ENCODE results near the gene VEZT. TPM values are rescaled to one million over a fixed set of nuclear protein-coding genes. Genes with fewer than 3 reads are reported as not detected.

The VEZT gene
- total and polyA plus RNA-seq, 9 of the 15 experiments (the other 6 are each of a cell fraction or from before 2014, with no cell fraction given), result 16.1 to 61.5 (median 32.6) TPM

GRCh38 chr12:95217377-95218149 is at the start of gene VEZT, which contains the start of gene FGD6 (continued):
- peak; percentile 76 for TF ChIP-seq CCNT2 (IDR thresholded peaks at IDR 0.05; ENCODE audit: borderline replicate concordance, extremely low read depth, insufficient read length, low read depth, low read length)
- no peak for TF ChIP-seq ETV5 (CRISPR knock-in tag; IDR thresholded peaks at IDR 0.05; ENCODE audit: low read depth)
- TF ChIP-seq RBM14 (IDR thresholded peaks at IDR 0.05; ENCODE audit: borderline replicate concordance, insufficient read depth, low read depth, low read length), result no peak
- TF ChIP-seq, protein P1, sequence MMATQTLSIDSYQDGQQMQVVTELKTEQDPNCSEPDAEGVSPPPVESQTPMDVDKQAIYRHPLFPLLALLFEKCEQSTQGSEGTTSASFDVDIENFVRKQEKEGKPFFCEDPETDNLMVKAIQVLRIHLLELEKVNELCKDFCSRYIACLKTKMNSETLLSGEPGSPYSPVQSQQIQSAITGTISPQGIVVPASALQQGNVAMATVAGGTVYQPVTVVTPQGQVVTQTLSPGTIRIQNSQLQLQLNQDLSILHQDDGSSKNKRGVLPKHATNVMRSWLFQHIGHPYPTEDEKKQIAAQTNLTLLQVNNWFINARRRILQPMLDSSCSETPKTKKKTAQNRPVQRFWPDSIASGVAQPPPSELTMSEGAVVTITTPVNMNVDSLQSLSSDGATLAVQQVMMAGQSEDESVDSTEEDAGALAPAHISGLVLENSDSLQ (IDR thresholded peaks at IDR 0.05), result peak; percentile 93
- TF ChIP-seq, protein P2, sequence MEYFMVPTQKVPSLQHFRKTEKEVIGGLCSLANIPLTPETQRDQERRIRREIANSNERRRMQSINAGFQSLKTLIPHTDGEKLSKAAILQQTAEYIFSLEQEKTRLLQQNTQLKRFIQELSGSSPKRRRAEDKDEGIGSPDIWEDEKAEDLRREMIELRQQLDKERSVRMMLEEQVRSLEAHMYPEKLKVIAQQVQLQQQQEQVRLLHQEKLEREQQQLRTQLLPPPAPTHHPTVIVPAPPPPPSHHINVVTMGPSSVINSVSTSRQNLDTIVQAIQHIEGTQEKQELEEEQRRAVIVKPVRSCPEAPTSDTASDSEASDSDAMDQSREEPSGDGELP (CRISPR knock-in tag; IDR thresholded peaks at IDR 0.05; ENCODE audit: borderline replicate concordance), result peak; percentile 94
- TF ChIP-seq TEAD2 (tag; IDR thresholded peaks at IDR 0.05), result no peak
- TF ChIP-seq IRF1 (CRISPR knock-in tag; IDR thresholded peaks at IDR 0.05; ENCODE audit: borderline replicate concordance), result no peak
- TF ChIP-seq PHF8 (IDR thresholded peaks at IDR 0.05; ENCODE audit: borderline replicate concordance, low read length), result peak; percentile 65; the same call in 1 of the 2 replicates
- peak; percentile 45; the same call in 1 of the 2 replicates for TF ChIP-seq CEBPZ (IDR thresholded peaks at IDR 0.05; ENCODE audit: borderline replicate concordance, low read depth, low read length)
- TF ChIP-seq, protein P3, sequence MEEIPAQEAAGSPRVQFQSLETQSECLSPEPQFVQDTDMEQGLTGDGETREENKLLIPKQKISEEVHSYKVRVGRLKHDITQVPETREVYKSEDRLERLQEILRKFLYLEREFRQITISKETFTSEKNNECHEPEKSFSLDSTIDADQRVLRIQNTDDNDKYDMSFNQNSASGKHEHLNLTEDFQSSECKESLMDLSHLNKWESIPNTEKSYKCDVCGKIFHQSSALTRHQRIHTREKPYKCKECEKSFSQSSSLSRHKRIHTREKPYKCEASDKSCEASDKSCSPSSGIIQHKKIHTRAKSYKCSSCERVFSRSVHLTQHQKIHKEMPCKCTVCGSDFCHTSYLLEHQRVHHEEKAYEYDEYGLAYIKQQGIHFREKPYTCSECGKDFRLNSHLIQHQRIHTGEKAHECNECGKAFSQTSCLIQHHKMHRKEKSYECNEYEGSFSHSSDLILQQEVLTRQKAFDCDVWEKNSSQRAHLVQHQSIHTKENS (CRISPR knock-in tag; IDR thresholded peaks at IDR 0.05), result no peak
- no peak for TF ChIP-seq MEF2D (tag; conservative IDR thresholded peaks at IDR 0.05; ENCODE audit: low read depth)
- TF ChIP-seq, protein P4, sequence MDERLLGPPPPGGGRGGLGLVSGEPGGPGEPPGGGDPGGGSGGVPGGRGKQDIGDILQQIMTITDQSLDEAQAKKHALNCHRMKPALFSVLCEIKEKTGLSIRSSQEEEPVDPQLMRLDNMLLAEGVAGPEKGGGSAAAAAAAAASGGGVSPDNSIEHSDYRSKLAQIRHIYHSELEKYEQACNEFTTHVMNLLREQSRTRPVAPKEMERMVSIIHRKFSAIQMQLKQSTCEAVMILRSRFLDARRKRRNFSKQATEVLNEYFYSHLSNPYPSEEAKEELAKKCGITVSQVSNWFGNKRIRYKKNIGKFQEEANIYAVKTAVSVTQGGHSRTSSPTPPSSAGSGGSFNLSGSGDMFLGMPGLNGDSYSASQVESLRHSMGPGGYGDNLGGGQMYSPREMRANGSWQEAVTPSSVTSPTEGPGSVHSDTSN (CRISPR knock-in tag; IDR thresholded peaks at IDR 0.05; ENCODE audit: low read depth), result no peak
- TF ChIP-seq, protein P4 (tag; conservative IDR thresholded peaks at IDR 0.05; ENCODE audit: low read depth), result peak; percentile 75
- TF ChIP-seq GTF2A2 (tag; IDR thresholded peaks at IDR 0.05), result no peak
- no peak for TF ChIP-seq CHD1 (IDR thresholded peaks at IDR 0.05; ENCODE audit: low read length)

Data from K562 (cell line).